ENCODE results near the gene PROSER1. TPM values are rescaled to one million over a fixed set of nuclear protein-coding genes. Genes with fewer than 3 reads are reported as not detected.
A peak's percentile ranks its signal among the peaks of the same experiment; 100 is the strongest.
"Not testable (repeated sequence)": the region's sequence is repeated elsewhere in the genome, so short reads cannot be mapped to it uniquely, and the experiment has no call there.

The PROSER1 gene
- total RNA-seq, 1 experiment from 2014 or later, result 18.5 TPM

DNA sequence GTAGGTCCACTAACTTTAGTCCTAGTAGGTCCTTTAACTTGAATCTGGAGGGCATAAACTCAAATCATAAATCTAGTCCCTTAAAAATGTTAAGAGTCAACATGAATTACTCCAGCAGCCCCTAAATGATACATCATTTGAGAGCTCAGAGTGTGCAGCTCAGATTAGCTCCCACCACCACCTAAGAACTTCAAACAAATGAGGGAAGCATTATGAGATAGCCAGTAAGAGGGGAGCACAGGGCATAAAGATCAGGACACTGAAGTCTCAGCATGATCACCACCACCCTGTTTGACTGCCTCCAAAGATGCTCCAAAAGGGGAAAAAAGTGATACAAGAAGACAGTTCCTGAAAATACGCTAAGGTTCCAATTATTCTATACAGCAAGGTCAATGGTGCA, 5.7 kb downstream of the PROSER1 start:
- no peak for DNase-seq (ENCODE audit: extremely low read depth, low read depth)

DNA sequence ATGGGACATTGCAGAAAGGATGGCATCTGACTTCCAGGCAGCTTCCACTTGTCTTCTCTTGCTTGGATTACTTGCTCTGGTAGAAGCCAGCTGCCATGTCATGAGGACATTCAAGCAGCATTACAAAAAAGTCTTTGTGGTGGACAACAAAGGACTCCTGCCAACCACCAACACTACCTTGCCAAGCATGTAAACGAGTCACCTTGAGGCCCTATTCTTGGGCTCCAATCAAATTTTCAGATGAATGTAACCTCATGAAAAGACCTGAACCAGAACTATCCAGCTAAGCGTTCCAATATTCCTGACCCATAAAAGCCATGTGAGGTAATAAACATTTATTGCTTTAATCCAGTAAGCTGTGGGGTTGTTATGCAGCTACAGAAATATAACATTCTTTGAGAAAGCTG, 12.5 kb downstream of the PROSER1 start:
- no peak for DNase-seq (ENCODE audit: extremely low read depth, low read depth)

DNA sequence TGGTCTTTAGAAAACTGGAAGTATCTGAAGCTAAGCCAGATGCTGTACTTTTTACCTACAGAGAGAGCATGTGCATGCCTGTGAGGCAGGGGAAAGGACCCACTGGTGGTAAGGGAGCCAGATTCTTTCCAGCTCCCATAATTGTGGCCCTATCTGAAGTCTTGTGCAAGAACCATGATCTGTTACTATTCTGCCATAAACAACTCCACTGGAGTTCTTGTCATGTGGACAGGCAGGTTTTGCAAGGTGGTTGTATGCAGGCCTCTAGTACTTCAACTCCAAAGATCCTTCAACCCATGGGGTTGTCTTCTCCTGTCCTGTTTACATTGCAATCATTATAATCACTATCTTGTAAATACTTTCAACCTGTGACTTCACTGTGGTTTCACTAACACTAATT, 14.1 kb downstream of the PROSER1 start:
- no peak for DNase-seq (ENCODE audit: extremely low read depth, low read depth)

DNA sequence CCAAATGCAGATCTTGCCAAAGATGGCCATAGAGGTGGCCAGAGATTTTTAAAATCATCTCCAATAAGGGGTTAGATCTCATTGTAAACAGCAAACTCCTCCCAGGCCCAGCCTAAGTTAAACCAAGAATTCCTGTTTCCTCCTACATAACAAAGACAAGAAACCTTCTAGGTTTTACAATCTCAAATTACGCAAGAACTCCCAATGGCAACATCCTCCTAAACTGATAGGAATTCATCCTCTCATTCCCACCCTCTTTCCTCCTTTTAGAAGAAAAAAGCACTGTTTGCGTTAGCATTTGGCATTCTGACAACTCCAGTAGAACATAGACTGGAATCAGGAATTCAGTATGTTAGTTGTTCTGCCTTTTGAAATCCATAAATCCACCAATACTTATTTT, 14.6 kb downstream of the PROSER1 start:
- DNase-seq (ENCODE audit: extremely low read depth, low read depth), result no peak

DNA sequence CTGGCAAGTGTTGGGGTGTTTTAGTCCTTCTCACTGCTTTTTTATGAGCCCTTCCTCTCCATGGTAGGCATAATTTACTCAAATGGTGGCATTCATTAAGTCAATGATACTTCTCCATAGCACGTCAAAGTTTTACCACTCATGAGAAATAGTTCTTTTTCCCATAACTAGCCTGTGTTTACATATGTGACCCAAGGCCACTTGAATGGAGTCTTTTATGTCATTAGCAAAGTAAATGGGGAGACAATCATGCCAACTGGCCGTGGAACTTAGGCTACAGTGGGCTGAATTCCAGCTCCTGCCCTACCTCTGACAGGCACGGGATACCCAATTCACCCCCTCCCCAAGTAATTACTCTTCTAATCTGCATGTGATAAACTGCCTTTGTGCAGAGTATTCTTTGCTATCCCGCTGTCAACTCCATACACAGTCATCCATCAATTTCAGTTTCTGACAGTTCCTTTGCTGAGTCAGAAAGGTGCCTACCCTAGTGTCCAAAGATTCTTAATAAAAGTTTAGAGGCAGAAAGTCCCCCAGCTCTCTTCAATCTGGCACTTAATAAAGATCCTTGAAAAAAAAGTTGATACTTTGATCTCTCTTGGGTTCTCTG, 16.9 kb downstream of the PROSER1 start:
- DNase-seq (ENCODE audit: extremely low read depth, low read depth), result no peak

DNA sequence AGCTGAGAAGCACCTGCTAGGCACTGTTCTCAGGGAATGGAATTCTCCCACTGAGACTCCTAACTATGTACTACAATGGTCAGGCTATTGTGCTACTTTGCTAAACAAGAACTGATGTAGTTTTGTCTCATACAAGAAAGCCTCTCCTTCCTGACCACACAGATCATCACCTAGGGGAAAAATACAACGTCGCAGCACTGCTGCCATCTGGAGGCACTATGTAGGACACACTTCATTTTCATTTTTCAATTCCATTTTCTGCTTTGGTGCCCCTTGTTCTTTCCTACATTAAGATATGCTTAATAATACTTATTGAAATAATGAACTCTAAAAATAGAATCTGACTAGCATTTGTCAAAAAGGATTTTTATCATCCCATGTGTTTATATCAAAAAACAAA, 21.1 kb downstream of the PROSER1 start:
- no peak for DNase-seq (ENCODE audit: extremely low read depth, low read depth)

DNA sequence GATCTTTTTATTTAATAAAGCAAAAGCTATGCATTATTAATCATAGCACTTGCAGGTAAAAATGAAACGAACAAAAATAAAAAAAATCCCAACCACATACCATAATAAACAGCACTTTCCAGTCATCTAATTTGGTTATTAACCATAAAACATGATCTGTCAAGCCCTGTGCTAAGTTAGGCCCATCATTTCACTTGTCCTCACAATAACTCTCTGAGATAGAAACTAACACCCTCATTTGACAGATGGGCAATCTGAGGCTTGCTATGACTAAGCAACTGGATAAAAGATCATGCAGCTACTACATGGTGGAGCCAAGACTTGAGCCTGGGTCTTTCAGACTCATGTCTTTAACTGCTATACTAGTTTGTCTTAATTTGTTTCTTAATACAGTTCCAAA, 21.8 kb downstream of the PROSER1 start:
- no peak for DNase-seq (ENCODE audit: extremely low read depth, low read depth)

DNA sequence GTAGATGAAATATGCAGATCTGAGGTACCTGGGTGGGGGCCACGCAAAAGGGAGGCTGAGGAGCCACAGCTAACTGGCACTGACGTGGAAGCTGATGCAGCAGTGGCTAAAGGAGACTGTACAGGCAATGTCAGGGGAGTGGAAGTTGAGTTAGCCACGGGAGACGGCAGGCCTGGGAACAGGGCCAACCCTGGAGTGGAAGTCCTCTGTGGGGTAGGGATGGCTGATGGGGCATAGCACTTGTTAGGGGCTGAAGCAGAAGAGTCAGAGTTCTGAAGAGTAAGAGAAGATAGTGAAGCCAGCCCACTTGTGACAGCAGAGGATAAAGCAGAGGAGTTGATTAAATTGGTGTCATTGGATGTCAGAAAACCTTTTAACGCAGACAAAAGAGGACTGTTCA, 24.4 kb downstream of the PROSER1 start:
- DNase-seq (ENCODE audit: extremely low read depth, low read depth), result no peak

DNA sequence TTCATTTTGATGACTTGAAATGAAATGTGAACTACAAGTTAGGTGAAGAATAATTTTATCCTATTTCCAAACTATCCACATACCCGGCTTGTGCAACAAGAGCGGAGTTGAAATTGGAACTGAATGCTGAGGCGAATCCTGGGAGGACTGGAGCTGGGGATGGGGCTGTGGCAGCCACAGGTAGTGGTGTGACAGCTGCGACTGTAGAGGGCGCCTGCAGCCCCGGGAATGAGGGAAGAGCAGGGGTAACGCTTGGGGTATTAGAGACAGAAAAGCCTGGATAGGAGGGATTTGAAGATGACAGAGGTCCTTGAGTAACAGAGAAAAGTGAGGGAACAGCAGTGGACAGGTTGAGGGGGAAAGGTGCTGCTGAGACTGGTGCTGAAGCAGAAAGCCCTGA, 25.3 kb downstream of the PROSER1 start:
- DNase-seq (ENCODE audit: extremely low read depth, low read depth), result no peak

DNA sequence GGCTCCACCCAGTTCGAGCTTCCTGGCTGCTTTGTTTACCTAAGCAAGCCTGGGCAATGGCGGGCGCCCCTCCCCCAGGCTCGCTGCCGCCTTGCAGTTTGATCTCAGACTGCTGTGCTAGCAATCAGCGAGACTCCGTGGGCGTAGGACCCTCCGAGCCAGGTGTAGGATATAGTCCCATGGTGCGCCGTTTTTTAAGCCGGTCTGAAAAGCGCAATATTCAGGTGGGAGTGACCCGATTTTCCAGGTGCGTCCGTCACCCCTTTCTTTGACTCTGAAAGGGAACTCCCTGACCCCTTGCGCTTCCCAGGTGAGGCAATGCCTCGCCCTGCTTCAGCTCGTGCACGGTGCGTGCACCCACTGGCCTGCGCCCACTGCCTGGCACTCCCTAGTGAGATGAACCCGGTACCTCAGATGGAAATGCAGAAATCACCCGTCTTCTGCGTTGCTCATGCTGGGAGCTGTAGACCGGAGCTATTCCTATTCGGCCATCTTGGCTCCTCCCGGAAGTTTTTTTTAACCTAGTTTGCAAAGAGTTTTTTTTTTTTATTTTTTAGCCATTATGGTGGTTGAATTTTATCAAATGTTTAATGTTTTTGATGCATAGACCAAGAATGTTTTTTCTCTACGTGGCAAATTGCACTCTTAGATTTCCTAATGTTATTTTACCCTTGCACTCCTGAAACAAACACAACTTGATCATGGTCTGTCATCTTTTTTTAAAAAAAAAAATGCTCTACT, 31.3 kb downstream of the PROSER1 start:
- DNase-seq (ENCODE audit: extremely low read depth, low read depth), result not testable (repeated sequence)

DNA sequence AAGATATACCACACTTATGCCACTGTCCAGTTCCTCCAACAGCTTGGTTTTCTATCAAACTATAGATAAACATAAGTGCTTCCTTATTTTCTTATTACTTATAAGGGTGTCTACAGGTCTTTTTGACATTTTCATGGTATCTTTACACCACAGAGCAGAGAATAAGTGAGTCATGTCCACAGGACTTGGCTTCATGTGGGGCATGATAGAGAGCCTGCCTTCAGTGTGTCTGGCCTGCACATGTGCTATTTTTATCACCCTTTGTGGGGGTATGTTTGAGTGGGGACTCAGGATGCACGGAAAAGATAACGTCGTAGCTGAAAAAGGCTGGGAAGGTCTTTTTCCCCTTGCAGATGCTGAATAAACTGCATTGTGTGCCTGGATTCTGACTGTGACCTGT, 39.1 kb downstream of the PROSER1 start:
- DNase-seq (ENCODE audit: extremely low read depth, low read depth), result no peak

DNA sequence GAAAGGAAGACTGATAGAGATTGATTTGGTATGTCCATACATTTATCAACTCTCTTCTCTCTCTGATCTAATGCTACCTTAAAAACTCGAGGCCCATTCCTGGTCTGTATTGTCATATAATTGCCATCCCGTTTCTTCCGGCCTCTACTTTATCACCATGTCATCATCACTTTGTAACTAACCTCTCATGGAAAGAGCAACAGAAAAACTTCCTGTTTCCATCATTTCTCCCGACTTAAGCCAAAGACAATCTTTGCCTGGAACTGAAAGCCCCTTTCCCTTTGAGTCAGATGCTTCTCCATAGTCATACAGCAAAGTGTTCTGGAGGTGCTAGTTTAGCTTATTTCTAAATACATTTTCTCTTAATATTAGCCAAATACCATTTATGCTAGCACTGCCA, 44.5 kb downstream of the PROSER1 start:
- no peak for DNase-seq (ENCODE audit: extremely low read depth, low read depth)

DNA sequence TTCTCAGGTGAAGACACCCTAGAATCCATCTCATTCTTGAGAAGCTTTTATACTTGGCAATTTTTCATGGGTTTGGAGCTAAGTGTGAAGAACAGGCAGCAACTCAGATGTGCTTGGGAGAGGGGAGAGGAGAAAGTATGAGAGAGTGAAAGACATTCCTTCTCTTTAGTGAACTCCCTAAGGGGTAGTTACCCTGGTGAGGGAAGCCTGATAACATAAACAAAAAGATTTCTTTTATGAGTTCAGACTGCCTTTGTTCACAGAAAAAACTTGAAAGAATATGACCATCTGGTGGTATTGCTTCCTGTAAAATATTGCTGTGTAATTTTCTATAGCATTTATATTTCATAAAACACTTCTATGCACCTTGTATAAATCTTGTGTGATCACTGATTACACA, 47.2 kb downstream of the PROSER1 start, which contains the start of gene STOML3:
Gene STOML3, minus strand, starts transcription at position 139 of the 400 bp plus-strand sequence. Its CDS starts 110 bp downstream, at position 29.
- no peak for DNase-seq (ENCODE audit: extremely low read depth, low read depth)

DNA sequence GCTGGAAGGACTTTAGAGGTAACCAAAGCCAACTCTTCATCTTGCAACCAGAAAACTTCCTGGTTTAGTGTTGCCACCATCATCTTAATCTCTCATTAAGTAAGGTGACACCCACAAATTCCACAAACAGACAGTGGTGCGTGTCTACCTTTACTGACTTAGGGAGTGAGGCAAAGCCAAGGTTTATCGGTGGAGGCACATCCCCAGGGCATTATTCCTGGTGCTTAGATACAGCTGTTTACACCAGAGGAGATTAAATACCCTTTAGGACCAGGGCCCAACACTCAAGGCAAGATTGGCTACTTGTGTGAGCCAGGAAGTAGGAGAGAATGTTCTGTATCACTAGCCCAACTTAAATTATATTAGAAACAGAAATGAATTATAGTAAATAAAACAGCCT, 56.8 kb downstream of the PROSER1 start:
- no peak for DNase-seq (ENCODE audit: extremely low read depth, low read depth)

DNA sequence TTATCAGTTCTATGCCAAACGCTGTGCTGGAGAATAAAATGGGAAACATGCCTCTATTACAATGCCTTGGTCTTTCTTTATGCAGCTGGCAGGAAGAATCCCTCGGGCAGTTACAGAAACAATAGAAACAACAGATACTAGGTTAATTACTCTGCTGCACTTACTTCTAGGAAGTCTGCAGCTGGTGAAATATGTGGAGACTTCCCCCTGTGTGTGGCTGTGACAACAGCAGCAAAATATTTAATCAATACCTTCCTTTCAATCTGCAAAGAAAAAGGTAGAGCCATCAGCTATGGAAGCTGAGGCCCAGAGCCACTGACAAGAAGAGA, 57.2 kb downstream of the PROSER1 start:
- no peak for DNase-seq (ENCODE audit: extremely low read depth, low read depth)

DNA sequence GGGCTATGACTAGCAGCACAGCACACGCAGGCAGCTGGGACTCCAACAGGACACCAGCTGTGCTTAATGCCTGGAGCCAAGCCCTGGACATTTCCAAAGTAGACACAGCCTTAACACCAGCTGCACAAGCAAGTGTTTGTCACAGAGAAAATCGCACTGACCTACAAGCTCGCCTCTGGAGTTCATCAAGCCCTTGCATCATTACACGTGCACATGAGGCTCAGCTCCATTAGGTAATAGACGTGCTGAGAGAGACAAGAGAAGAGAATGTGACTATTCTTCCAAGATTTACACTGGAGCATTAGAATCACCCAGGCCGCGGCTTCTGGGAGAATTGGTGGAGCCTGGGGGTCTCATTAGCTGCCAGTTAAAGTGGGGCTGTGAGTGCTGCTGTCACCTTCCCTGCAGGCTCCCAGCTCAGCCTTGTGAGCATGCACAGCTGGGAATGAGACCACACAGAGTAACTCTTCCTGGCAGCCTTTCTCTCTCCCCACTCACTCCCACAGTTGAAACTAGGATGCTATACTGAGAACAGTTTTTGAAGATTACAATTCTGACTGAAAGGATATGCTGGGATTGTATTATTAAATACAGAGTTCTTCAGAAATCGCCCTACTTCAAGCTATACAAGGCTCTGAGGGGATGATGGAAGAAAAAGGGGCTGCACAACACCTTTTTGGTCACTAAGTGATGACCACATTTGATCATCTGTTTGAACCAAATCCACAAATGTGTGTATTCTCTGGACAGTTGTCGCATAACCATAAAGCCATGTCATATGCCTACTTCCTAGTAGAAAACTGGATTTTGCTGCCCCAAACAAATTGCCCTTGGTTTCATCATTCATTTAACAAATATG, 57.8 kb downstream of the PROSER1 start:
- no peak for DNase-seq (ENCODE audit: extremely low read depth, low read depth)

DNA sequence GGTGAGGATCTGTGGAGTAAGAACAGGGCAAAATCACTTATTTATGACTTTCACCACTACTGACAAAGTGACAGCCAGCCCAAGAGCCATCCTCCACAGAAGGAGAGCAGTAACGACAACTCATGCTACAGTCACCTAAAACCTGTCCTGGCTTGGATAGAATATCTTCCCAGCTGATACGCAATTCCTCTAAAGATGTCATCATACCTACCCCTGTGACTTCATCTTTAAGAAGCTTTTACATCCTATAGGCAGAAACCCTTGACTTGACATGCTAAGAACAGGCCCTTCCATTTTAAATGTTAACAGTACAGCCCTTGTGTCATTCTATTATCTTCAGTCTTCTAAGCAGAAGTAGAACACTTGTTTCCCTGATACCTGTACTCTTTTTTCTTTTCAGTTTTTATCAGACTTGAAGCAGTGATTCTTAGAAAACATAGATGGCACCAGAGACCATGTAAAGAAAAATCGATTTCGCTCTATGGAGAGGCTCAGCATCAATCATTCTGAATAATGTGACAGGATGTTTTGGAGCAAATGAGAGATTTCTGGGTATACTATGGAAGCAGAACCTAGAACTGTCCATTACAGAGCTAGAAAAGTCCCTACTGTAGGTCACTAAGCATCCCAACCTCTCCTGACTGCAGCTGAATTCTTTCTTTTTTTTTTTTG, 67.4 kb downstream of the PROSER1 start:
- DNase-seq (ENCODE audit: extremely low read depth, low read depth), result peak; percentile 4

DNA sequence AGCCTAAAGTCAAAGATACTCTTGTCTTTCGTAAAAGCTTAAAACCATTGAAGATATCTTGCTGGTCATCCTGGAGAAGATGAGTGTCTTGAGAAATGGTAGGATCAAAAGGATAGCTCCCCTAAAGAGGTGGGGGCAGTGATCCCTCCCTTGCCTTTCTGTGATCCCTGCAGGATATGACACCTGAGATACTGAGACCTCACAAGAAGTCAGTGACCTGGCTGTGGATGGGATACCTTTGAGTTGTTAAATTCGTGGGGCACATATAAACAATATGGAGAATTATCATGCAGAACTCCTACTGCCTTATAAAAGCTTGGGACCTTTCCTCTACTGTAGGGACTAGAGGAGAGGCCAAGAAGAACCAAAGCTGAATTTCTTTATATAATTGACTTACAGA, 68.7 kb downstream of the PROSER1 start:
- no peak for DNase-seq (ENCODE audit: extremely low read depth, low read depth)

DNA sequence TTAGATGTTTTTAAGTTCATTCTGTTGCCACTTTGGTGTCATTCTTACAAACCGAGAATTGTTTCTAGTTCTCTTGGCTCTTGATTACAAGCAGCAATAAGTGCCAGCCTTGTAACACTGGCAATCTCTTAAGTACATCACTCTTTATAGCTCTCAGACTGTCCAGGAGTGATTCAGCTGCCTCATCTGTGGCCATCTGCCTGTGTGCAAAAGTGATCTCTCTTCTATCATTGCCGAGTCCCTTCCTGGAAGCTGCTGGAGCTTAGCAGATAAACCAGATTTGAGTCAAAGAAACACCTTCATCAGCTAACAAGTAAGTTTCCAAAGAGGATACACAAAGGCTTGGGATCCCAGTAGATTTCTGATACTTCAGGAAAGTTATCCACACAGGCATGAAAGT, 70.4 kb downstream of the PROSER1 start:
- DNase-seq (ENCODE audit: extremely low read depth, low read depth), result no peak

DNA sequence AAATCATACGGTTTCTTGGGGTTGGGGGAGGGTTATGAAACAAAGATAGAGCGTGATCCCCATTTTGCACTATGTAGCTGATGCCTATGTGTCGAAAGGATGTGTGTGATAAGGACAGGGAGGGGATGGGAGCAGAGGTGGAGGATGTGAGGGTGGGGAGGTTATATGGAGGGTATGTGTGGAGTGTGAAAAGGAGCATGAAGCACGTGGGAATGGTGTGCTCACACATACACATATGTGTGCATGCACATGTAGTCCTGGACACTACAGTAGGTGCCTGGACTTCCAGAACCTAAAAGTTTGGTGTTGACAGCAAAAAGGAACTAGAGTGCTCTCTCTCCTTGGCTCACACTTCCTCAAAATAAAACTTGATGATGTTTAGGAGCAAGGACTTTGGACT, 72.6 kb downstream of the PROSER1 start:
- DNase-seq (ENCODE audit: extremely low read depth, low read depth), result no peak

DNA sequence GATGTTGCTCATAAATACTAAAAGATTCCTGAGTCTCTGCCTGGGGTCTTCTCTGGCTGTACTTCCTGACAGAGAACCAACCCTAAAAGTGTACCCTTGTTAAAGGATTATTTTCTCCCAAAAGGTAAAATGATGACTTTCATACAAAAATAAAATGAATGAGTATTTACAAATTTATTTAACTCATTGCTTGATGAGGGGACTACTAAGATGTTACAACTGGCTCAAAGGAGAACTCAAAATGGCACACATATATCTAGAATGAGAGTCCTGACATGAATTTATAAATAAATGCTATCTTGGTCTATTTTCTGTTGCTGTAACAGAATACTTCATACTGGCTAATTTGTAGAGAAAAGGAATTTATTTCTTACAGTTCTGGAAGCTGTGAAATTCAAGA, 77.7 kb downstream of the PROSER1 start:
- DNase-seq (ENCODE audit: extremely low read depth, low read depth), result no peak
